ENCODE data around the gene FKBP7. TPM values are rescaled to one million over a fixed set of nuclear protein-coding genes. Genes with fewer than 3 reads are reported as not detected.

The FKBP7 gene
- total and polyA plus RNA-seq, 4 donors, result 16.7 to 59.1 (median 32.2) TPM

DNA sequence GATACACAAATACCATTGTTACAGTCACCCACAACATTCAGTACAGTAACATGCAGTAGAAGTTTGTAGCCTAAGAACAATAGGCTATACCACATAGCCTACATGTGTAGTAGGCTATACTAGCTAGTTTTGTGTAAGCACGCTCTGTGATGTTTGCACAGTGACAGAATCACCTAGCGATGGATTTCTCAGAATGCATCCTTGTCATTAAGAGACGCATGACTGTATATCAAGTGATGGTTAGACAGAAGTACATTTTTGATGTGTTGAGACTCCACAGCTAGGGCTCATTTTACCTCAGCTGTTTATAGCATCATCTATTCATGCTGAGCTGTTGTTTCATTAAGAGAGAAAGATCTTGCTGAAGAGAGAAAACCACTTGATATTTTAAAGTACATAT is 21.2 kb upstream of the FKBP7 start:
- Histone ChIP-seq H3K4me3 (ENCODE audit: low read depth, low read length) (no peak overlapping the region), H3K36me3 (ENCODE audit: control insufficient read depth, insufficient read depth, low read length) (peaks cover 15% of the 10 kb centered on the region), H3K27me3 (ENCODE audit: control insufficient read depth, insufficient read depth, low read length) (no peaks in the 10 kb centered on the region), H3K9me3 (ENCODE audit: control insufficient read depth, insufficient read depth, low read length) (no peaks in the 10 kb centered on the region), H3K27ac (ENCODE audit: low read depth, low read length) (no peak overlapping the region), H3K4me1 (ENCODE audit: control insufficient read depth, insufficient read depth, low read length) (no peaks in the 10 kb centered on the region)
- no CpG with 5 or more reads among the region's 3 CpGs for WGBS (ENCODE audit: insufficient coverage)
- no peak for DNase-seq (ENCODE audit: low read depth in 4 of 6, low spot score in 6 of 6)

DNA sequence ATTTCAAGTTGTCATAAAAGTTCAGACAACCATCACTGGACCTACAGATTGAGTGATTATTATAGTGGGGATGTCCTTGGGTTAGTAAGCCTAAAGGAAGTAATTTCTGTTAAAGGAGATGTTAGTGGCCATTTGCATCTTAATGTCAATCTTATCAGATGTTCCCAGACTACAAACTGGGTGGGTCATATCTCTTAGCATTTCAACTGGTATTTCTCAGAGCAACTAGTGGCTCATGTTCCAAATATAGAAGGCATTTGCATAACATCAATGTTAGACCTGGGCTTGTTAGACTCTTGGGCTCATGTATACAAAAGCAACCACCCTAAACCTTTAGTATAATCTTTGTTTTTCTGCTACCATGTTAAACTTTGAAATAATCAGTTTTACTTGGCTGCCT is 19.7 kb upstream of the FKBP7 start:
- Histone ChIP-seq H3K4me3 (ENCODE audit: low read depth, low read length) (no peak overlapping the region), H3K4me1 (ENCODE audit: control insufficient read depth, insufficient read depth, low read length) (no peaks in the 10 kb centered on the region), H3K27me3 (ENCODE audit: control insufficient read depth, insufficient read depth, low read length) (no peaks in the 10 kb centered on the region), H3K36me3 (ENCODE audit: control insufficient read depth, insufficient read depth, low read length) (peaks cover 22% of the 10 kb centered on the region), H3K9me3 (ENCODE audit: control insufficient read depth, insufficient read depth, low read length) (no peaks in the 10 kb centered on the region), H3K27ac (ENCODE audit: low read depth, low read length) (no peak overlapping the region)
- no peak for DNase-seq (ENCODE audit: low read depth in 4 of 6, low spot score in 6 of 6)

DNA sequence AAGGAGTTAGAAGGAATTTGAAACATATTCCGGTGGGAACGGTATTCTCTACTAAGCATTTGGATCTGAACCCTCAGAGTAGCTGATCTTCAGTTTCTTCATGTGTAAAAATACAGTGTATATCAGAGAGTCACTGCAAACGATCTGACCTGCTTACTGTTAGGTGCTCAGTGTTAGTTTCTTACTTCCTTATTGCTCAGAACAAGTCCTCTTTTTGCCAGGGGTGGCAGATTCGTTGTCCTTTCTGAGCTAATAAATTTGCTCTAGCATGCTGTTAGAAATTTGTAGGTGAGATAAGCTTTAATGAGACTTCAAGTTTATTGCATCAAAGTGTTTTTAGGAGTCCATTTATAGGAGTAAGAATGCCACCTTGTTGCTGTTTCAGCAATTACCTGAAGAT is 17.6 kb upstream of the FKBP7 start:
- no peak overlapping the region for H3K4me3 ChIP-seq (ENCODE audit: low read depth, low read length)
- DNase-seq (ENCODE audit: low read depth in 4 of 6, low spot score in 6 of 6), result peak in 1 of 6 donors; percentile 7
- 83% methylated on average over 1 of the region's 4 CpGs for WGBS (ENCODE audit: insufficient coverage)
- H3K27ac ChIP-seq (ENCODE audit: low read depth, low read length), result no peak overlapping the region
- no peaks in the 10 kb centered on the region for H3K27me3 ChIP-seq (ENCODE audit: control insufficient read depth, insufficient read depth, low read length)
- H3K36me3 ChIP-seq (ENCODE audit: control insufficient read depth, insufficient read depth, low read length), result peaks cover 20% of the 10 kb centered on the region
- no peaks in the 10 kb centered on the region for H3K9me3 ChIP-seq (ENCODE audit: control insufficient read depth, insufficient read depth, low read length)
- H3K4me1 ChIP-seq (ENCODE audit: control insufficient read depth, insufficient read depth, low read length), result no peaks in the 10 kb centered on the region

DNA sequence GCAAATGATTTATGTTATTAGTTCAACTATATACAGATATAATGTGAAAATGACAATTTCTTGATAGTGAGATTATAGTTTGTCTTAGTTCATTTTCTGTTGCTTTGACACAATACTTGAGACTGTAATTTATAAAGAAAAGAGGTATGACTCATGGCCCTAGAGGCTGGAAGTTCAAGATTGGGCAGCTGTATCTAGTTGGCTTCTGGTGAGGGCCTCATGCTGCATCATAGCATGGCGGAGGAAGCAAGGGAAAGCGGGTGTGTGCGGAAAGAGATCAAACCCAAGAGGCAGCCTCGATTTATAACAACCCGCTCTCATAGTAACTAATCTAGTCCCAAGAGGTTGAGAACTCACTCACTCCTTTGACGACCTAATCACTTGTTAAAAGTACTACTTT is 13.2 kb upstream of the FKBP7 start:
- Histone ChIP-seq H3K4me3 (ENCODE audit: low read depth, low read length) (no peak overlapping the region), H3K27me3 (ENCODE audit: control insufficient read depth, insufficient read depth, low read length) (no peaks in the 10 kb centered on the region), H3K27ac (ENCODE audit: low read depth, low read length) (no peak overlapping the region), H3K9me3 (ENCODE audit: control insufficient read depth, insufficient read depth, low read length) (no peaks in the 10 kb centered on the region), H3K36me3 (ENCODE audit: control insufficient read depth, insufficient read depth, low read length) (peaks cover 22% of the 10 kb centered on the region), H3K4me1 (ENCODE audit: control insufficient read depth, insufficient read depth, low read length) (no peaks in the 10 kb centered on the region)
- no peak for DNase-seq (ENCODE audit: low read depth in 4 of 6, low spot score in 6 of 6)
- 87% methylated on average over 6 of the region's 6 CpGs for WGBS (ENCODE audit: insufficient coverage)

DNA sequence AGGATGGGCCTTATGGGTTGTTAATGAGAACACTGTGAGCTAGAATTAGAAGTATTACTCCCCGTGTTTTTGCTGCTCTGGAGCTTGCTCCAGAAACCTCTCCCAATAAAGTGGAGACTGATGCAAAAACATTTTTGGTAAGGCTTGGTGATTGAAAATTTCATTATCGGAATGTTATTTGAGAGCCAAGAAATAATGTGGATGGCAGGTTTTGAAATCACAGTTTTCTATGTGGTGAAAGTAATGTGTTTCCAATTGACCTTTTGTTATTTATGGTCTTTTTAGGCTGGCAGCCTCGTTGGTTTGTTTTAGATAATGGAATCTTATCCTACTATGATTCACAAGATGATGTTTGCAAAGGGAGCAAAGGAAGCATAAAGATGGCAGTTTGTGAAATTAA is 7.0 kb upstream of the FKBP7 start:
- DNase-seq (ENCODE audit: low read depth in 4 of 6, low spot score in 6 of 6), result no peak
- peaks cover 5% of the 10 kb centered on the region for H3K36me3 ChIP-seq (ENCODE audit: control insufficient read depth, insufficient read depth, low read length)
- no CpG with 5 or more reads among the region's 3 CpGs for WGBS (ENCODE audit: insufficient coverage)
- no peaks in the 10 kb centered on the region for H3K9me3 ChIP-seq (ENCODE audit: control insufficient read depth, insufficient read depth, low read length)
- no peak overlapping the region for H3K4me3 ChIP-seq (ENCODE audit: low read depth, low read length)
- no peaks in the 10 kb centered on the region for H3K4me1 ChIP-seq (ENCODE audit: control insufficient read depth, insufficient read depth, low read length)
- no peak overlapping the region for H3K27ac ChIP-seq (ENCODE audit: low read depth, low read length)
- no peaks in the 10 kb centered on the region for H3K27me3 ChIP-seq (ENCODE audit: control insufficient read depth, insufficient read depth, low read length)

DNA sequence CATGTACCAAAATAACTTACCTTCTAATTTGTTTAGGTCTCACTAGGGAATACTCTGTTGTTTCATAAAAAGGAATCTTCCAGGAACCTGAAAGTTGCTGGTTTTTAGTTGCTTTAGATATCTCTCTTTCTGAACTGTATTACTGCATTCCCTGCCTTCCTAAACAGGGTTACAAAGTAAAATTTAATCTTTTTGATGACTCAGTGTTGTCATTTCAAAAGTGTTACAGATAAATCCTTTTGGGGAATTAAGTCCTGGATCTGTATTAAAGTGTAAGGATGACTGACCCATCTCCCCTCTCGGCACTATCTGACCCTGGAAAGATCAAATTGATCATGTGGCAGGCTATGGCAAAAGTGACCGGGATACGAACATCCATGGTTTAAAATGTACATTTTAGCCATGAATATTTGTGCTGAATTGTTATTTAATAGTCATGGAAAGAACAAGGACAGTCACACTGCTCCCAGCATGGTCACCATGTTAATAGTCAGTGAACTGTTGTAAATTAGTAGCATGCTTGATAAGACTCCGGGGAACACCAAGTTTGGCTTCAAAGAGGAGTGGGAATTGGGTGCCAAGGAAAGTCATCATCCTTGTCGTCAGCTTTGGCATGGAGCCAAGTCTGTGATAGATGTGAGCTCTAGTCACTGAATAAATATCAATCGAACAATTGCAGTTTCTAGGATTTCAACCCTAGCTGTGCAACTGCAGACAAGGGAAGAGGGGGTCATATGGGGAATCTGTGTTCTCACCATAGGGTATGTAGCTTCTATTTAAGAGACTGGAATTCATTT is 6.0 kb upstream of the FKBP7 start:
- no peaks in the 10 kb centered on the region for H3K27me3 ChIP-seq (ENCODE audit: control insufficient read depth, insufficient read depth, low read length)
- peak in 2 of 6 donors; percentile 74 to 87 for DNase-seq (ENCODE audit: low read depth in 4 of 6, low spot score in 6 of 6)
- no peaks in the 10 kb centered on the region for H3K9me3 ChIP-seq (ENCODE audit: control insufficient read depth, insufficient read depth, low read length)
- H3K36me3 ChIP-seq (ENCODE audit: control insufficient read depth, insufficient read depth, low read length), result peaks cover 5% of the 10 kb centered on the region
- no peak overlapping the region for H3K4me3 ChIP-seq (ENCODE audit: low read depth, low read length)
- WGBS (ENCODE audit: insufficient coverage), result 49% methylated on average over 4 of the region's 6 CpGs
- H3K4me1 ChIP-seq (ENCODE audit: control insufficient read depth, insufficient read depth, low read length), result peaks cover 4% of the 10 kb centered on the region
- H3K27ac ChIP-seq (ENCODE audit: low read depth, low read length), result no peak overlapping the region

DNA sequence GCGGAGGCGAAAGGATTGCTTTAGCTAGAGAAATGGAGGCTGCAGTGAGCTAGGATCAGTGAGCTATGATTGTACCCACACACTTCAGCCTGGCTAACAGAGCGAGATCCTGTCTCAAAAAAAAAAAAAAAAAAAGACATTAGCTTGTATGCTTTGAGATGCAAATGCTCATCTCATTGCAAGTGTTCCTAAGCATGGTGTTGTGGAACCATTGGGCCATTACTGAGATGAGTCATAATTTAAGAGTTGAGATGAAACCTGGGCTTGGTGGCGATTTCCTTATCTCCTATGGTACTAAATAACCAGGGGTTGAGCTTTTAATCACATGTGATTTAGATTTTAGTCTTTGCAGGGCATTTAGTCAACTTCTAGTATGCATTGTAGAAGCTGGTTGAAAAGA is 4.0 kb upstream of the FKBP7 start:
- Histone ChIP-seq H3K4me3 (ENCODE audit: low read depth, low read length) (no peak overlapping the region), H3K9me3 (ENCODE audit: control insufficient read depth, insufficient read depth, low read length) (no peaks in the 10 kb centered on the region), H3K27ac (ENCODE audit: low read depth, low read length) (no peak overlapping the region), H3K36me3 (ENCODE audit: control insufficient read depth, insufficient read depth, low read length) (peaks cover 5% of the 10 kb centered on the region), H3K27me3 (ENCODE audit: control insufficient read depth, insufficient read depth, low read length) (no peaks in the 10 kb centered on the region), H3K4me1 (ENCODE audit: control insufficient read depth, insufficient read depth, low read length) (peaks cover 8% of the 10 kb centered on the region)
- DNase-seq (ENCODE audit: low read depth in 4 of 6, low spot score in 6 of 6), result no peak
- 100% methylated on average over 2 of the region's 4 CpGs for WGBS (ENCODE audit: insufficient coverage)

DNA sequence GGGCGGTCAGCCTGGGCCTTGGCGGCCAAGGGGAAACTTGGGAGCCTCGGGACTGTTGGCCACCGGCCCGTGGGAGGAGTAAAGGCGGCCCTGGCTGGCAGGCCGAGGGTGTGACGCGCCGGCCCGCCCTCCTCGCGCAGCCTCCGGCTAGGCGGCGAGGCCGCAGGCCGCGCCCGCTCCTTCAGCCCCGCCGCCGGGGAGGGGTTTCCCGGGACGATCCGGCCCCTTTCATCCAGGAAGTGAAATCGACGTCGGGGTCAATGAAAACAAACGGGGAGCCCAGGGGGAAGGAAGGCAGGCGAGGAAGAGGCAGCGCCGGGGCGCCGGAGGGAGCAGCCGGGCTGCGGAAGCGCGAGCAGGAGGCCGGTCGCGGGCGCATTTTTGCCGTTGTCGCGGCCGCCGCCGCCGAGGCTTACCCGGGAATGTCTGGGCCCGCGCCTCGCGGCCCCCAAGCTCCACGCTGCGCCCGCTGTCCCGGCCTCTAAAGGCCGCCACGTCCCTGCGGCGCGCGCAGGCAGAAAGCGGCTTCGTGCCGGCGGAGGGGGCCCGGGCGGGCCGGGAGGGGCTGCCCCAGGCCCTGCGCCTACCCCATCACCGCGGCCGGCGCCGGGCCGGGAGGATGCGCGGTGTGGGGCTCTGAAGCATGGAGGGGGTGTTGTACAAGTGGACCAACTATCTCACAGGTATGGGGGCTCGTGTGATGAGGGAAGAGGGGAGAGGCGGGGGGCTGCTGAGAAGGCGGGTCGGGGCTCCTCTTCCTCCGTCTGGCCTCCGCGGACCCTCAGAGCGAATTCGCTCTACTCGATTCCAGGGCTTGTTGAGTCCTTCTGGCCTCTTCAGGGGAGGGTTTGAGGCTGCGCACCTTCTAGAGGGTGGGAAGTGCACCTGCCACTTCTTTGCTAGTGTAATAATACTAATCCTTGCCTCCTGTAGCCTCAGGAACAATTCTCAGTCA is 2.1 kb upstream of the FKBP7 start, which contains the start of gene PLEKHA3:
TSS of gene PLEKHA3 (plus strand) at position 231 of the 955 bp plus-strand sequence. CDS start at position 644, 413 bp downstream.
- Histone ChIP-seq H3K27me3 (ENCODE audit: control insufficient read depth, insufficient read depth, low read length) (no peaks in the 10 kb centered on the region), H3K4me1 (ENCODE audit: control insufficient read depth, insufficient read depth, low read length) (peaks cover 8% of the 10 kb centered on the region), H3K4me3 (ENCODE audit: low read depth, low read length) (peak within 1 kb of the TSS; percentile 91), H3K36me3 (ENCODE audit: control insufficient read depth, insufficient read depth, low read length) (no peaks in the 10 kb centered on the region), H3K27ac (ENCODE audit: low read depth, low read length) (peak within 1 kb of the TSS; percentile 99), H3K9me3 (ENCODE audit: control insufficient read depth, insufficient read depth, low read length) (no peaks in the 10 kb centered on the region)
- peak in 5 of 6 donors; percentile 77 to 97 (median 89) for DNase-seq (ENCODE audit: low read depth in 4 of 6, low spot score in 6 of 6)
- under 1% methylated on average over 76 of the region's 92 CpGs for WGBS (ENCODE audit: insufficient coverage)

DNA sequence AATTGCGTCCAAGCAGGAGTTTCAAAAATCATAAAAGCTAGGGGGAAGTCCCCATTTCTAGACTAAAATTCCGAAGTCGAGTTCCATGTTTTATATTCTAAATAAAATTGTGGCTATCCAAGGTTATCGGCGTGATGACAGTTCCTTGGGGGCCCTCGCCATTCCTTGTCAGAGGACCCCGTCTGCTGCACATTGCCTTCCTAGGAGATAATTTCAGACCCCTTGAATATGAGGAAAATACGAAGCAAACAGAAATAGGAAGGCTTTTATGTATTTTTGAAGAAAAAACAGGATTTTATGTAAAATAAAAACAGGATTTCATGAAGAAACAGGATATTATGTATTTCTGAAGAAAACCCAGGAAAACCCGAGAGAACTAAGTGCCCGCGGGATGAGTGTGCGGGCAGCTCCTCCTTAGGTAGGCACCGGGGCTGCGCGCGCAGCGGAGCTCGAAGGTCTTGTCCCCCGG is 1.4 kb upstream of the FKBP7 start:
- Histone ChIP-seq H3K9me3 (ENCODE audit: control insufficient read depth, insufficient read depth, low read length) (no peaks in the 10 kb centered on the region), H3K4me3 (ENCODE audit: low read depth, low read length) (peak overlapping the region; percentile 91), H3K36me3 (ENCODE audit: control insufficient read depth, insufficient read depth, low read length) (no peaks in the 10 kb centered on the region), H3K4me1 (ENCODE audit: control insufficient read depth, insufficient read depth, low read length) (peaks cover 8% of the 10 kb centered on the region), H3K27me3 (ENCODE audit: control insufficient read depth, insufficient read depth, low read length) (no peaks in the 10 kb centered on the region), H3K27ac (ENCODE audit: low read depth, low read length) (peak overlapping the region; percentile 99)
- no peak for DNase-seq (ENCODE audit: low read depth in 4 of 6, low spot score in 6 of 6)
- 12% methylated on average over 14 of the region's 19 CpGs for WGBS (ENCODE audit: insufficient coverage)
